ENCODE measurements around the gene RNF148.
"Not testable (repeated sequence)": the region's sequence is repeated elsewhere in the genome, so short reads cannot be mapped to it uniquely, and the experiment has no call there.

The RNF148 gene

DNA sequence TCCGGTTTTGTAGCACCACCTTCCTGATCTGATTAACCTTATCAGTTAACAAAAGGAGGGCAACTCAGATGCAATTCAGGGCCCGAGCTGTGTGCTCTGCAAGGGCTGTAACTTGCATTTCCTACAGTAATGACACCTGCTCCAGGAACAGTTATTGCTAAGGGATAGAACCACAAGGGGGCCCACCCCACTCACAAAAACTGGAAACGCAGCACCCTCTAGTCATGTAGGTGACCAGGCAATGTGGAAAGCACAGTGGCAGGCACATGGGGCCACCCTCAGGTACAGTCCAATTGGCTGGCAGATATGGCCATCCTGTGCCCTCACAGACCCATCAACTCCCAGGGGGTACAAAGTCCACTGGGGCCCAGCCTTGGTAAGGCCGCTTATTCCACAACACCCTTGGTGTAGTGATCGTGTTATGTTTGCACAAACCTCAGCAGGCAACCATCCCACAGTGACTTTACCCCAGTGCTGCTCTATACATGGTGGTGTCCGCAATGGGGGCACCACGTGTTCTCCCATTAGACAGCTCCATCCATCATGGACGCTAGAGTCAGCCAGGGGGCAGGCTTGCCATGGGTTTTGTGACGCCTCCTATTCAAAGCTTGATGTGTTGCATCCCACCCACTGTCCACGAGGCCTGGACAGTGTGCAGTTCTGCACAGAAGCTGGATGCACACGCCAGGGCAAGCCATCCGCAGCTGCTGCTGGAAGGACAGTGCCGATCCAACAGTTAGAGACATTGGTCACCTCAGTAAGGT lies 13.2 kb downstream of the RNF148 start:
- no peak for DNase-seq

- no peak for DNase-seq
These were observed 14.2 kb downstream of the RNF148 start for GRCh38 chr7:122688400-122688998.

DNA sequence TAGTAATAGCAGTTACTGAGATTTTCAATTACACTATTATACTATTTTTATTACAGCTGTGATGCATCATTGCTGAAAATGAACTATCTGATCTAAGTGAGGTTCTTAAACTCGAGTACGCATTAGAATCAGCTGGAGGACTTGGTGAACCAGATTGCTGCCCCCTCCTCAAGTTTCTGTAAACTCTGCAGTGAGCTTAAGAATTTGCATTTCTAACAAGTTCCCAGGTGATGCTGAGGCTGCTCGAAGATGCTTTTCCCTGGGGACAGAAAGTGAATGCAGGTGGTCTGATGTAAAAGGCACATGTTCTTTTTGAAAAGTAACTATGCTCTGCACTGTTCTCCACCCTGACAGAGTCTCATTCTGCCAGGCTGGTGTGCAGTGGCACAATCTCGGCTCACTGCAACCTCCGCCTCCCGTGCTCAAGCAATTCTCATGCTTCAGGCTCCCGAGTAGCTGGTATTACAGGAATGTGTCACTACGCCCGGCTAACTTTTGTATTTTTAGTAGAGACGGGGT lies 16.3 kb downstream of the RNF148 start:
- no peak for DNase-seq

- DNase-seq: no peak
These were observed 18.2 kb downstream of the RNF148 start for GRCh38 chr7:122684504-122684903.

DNA sequence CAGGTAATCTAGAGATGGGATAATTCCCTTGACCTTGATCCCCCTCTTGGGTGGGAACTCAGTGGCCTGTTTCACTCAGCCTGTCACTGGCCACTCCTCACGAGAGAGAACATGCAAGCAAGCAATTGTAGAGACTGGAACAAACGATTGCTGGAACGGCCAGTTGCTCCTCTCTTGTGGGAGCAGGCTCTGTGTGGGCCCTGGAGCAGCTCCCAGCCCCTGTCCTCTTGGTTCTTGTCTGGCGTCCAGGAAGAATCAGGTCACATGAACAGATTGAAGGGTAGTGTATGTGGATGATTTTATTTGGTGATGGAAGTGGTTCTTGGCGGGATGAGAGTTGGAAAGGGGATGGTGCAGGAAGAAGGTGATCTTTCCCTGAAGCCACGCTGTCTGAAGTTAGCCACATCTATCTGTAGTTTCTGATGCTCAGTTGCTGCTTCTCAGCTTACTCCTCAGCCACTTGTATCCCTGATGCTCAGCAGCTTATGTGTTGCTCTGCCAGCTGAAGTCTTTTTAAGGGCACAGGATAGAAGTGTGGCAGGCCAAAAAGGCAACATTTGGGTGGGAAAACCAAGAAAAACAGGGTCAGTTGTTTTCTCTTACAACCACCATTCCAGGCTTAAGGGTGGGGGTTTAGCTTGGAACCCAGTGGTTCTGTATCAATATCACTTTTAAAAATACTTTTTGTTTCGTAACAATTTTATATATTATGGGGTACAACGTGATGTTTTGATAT lies 19.7 kb downstream of the RNF148 start:
- no peak for DNase-seq

DNA sequence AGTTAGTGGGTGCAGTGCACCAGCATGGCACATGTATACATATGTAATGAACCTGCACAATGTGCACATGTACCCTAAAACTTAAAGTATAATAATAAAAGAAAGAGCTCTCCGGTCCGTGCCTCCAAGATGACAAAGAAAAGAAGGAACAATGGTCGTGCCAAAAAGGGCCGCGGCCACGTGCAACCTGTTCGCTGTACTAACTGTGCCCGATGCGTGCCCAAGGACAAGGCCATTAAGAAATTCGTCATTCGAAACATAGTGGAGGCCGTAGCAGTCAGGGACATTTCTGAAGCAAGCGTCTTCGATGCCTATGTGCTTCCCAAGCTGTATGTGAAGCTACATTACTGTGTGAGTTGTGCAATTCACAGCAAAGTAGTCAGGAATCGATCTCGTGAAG lies 21.5 kb downstream of the RNF148 start:
- not testable (repeated sequence) for DNase-seq

DNA sequence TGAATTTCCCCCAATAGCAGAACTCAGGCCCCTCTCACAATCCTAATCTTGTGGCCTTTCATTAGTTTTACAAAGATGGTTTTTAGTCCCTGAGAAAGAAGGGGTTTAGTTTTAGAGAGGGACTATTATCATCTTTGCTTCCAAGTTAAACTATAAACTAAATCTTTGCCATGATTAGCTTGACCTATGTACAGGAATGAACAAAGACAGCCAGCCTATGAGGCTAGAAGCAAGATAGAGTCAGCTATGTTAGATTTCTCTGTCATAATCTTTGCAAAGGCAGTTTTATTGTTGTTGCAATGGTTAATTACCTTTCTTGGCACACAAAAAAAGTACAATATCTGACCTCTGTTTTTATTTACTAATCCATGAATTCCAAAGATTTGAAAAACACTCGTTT lies 22.9 kb downstream of the RNF148 start:
- no peak for DNase-seq

- not testable (repeated sequence) for DNase-seq
These were observed 23.4 kb downstream of the RNF148 start for GRCh38 chr7:122679269-122679709.

DNA sequence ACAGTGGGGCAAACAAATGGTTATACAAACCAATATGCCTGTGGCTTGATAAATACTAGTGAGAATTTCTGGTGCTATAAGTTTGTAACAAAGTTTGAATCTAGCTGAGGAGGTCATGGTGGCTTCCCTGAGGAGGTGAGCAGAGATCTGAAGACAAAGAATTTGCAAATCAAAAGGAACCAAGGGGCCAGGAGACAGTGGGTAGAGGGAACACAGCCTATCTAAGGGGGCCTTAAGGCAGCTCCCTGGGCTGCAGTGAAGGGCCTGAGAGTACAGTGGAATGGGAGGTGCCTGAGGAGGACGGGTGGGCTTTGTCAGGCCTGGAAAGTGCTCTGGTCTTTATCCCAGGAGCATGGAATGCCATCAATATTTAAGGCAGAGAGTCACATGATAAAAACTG lies 25.6 kb downstream of the RNF148 start:
- DNase-seq: no peak

- DNase-seq: no peak
These were observed 26.3 kb downstream of the RNF148 start for GRCh38 chr7:122676466-122676865.

- no peak for DNase-seq
These were observed 27.1 kb downstream of the RNF148 start for GRCh38 chr7:122675621-122676020.

- no peak for DNase-seq
These were observed 27.7 kb downstream of the RNF148 start for GRCh38 chr7:122675011-122675410.

DNA sequence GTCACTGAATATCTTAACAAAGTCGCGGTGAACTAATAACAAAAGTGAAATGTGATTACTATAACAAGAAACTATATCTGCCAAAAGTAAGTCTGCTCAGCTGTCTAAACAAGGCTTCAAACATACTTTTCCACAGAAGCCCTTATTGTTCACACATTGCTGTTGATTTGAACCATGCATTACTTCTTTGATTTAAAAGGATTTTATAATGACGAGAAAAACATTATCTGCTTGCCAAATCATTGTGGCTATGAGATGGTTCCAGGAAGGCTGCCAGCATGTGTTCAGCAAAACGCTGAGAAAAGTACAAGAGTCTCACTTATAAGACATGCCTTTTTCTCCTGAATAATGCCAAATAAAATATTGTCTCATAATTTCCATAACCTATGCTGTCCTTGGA lies 28.2 kb downstream of the RNF148 start:
- DNase-seq: no peak

GRCh38 chr7:122673951-122674350 lies 28.8 kb downstream of the RNF148 start:
- DNase-seq: no peak

GRCh38 chr7:122672536-122672935 lies 30.2 kb downstream of the RNF148 start:
- DNase-seq: no peak

DNA sequence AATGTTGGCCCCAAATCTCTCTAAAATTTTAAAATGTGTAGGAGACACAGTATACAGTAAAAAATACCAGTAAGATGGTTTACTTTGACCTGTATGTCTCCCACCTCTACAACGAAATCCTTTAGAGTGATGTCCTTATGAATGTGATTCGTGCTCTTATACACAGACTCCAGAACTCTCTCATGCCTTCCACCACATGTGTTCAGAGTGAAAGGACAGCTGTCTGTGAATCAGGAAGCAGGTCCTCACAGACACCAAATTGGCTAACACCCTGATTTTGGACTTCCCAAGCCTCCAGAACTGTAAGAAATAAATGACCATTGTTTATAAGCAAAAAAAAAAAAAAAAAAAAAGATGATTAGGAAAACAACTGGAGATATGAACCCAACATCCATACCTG lies 39.0 kb downstream of the RNF148 start:
- no peak for DNase-seq

DNA sequence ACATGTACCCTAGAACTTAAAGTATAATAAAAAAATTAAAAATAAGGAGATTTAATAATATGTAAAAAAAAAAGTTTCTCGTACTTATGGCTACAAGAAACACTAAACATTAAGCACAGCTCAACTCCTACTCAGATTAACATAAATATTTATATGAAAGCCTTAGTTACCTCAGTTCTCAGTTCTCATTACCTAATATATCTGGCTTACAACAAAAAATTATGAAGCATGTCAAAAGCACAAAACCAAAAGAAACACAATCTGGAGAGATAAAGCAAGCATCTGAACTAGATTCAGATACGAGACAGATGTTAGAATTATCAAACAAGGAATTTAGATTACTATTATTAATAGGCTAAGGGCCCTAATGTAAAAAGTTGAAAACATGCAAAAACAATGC lies 43.9 kb downstream of the RNF148 start:
- no peak for DNase-seq

DNA sequence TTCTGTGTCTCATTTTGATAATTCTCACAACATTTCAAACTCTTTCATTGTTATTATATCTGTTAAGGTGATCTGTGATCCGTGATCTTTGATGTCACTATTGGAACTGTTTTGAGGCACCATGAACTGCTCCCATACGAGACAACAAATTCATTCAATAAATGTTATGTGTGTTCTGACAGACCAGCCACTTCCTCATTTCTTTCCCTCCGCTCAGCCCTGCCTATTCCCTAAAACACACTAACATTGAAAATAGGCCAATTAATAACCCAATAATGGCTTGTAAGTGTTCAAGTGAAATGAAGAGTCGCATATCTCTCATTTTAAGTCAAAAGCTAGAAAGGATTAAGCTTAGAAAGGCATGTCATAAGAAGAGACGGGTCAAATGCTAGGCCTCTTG lies 49.0 kb downstream of the RNF148 start:
- no peak for DNase-seq

DNA sequence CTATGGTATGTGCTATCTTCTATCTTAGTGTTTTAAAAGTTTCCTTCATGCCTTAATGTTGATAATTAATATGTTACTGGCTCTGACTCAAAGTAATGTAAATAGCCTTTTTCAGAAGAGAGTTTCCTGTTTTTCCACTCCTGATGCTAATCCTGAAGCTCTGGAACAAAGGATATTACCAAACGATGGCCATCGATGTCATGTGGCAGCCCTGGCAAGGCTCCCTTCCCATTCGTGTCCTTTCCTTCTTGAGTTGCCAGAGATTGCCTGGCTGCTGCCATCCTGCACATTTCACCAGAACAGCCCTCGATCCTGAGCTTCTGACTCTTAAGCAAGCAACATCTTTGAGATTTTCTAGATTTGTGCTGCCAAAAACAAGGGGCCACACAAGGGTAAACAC lies 49.8 kb downstream of the RNF148 start:
- DNase-seq: no peak

All from CD4-positive, alpha-beta T cell treated with Interleukin-17A for 1 hour (primary cell).